BLaER1 treated with 17β-estradiol and CSF1 and Interleukin-3, amounts not matched to agents 10 nM and 100 nM (cell line): ENCODE results near the gene NTN3.
"Not testable (repeated sequence)": the region's sequence is repeated elsewhere in the genome, so short reads cannot be mapped to it uniquely, and the experiment has no call there.

Experiments
- H3K27ac ChIP-seq, 11 experiments: shearing (Covaris generic); formaldehyde crosslinking; 2 replicates each; pipeline ENCODE4 v1.8.1; 2022
- H3K27me3 ChIP-seq, 11 experiments: shearing (Covaris generic); formaldehyde crosslinking; 2 replicates each; pipeline ENCODE4 v1.8.1; 2022
- H3K36me3 ChIP-seq, 11 experiments: shearing (Covaris generic); formaldehyde crosslinking; 2 replicates each; pipeline ENCODE4 v1.8.1; 2022
- H3K4me1 ChIP-seq, 10 experiments: shearing (Covaris generic); formaldehyde crosslinking; 2 replicates each; pipeline ENCODE4 v1.8.1; 2022
- H3K4me2 ChIP-seq, 11 experiments: shearing (Covaris generic); formaldehyde crosslinking; 2 replicates each; pipeline ENCODE4 v1.8.1; 2022
- H3K4me3 ChIP-seq, 10 experiments: shearing (Covaris generic); formaldehyde crosslinking; 2 replicates each; pipeline ENCODE4 v1.8.1; 2022
- H3K9ac ChIP-seq, 11 experiments: shearing (Covaris generic); formaldehyde crosslinking; 2 replicates each; pipeline ENCODE4 v1.8.1; 2022
- H3K9me3 ChIP-seq, 11 experiments: shearing (Covaris generic); formaldehyde crosslinking; replicated peaks in 1 of 11; 2 replicates each; pipeline ENCODE4 v1.8.1; 2022
- H4K20me1 ChIP-seq, 11 experiments: shearing (Covaris generic); formaldehyde crosslinking; 2 replicates each; pipeline ENCODE4 v1.8.1; 2022
- Cebpa-rat ChIP-seq, 11 experiments: shearing (Covaris generic); IDR thresholded peaks; 2 replicates each; pipeline ENCODE4 v1.8.1; 2022

NTN3 gene

GRCh38 chr16:2475413-2476344 lies 4.6 kb downstream of the NTN3 start:
- H3K9ac ChIP-seq = peak overlapping the region; percentile 88 to 96 (median 92)
- H3K9me3 ChIP-seq = no peaks in the 10 kb centered on the region
- H3K4me1 ChIP-seq = peaks cover 51 to 79% (median 66%) of the 10 kb centered on the region in 10 experiments
- peaks cover 19 to 80% (median 73%) of the 10 kb centered on the region in 11 experiments; a peak in 21 of 22 replicates for H4K20me1 ChIP-seq
- peak overlapping the region; percentile 42 to 96 (median 94); a peak in 20 of 22 replicates for H3K27ac ChIP-seq
- TF ChIP-seq Cebpa-rat (IDR thresholded peaks at IDR 0.05) = peak in 2 of 11 experiments; percentile 16 to 30; a peak in 1 of 22 replicates
- peak overlapping the region; percentile 74 to 95 (median 84) for H3K4me3 ChIP-seq
- H3K36me3 ChIP-seq = peaks cover 0 to 41% (median 19%) of the 10 kb centered on the region in 11 experiments; a peak in 14 of 22 replicates
- peak overlapping the region; percentile 99 to 100 (median 100) for H3K4me2 ChIP-seq
- H3K27me3 ChIP-seq = peaks cover 0 to 27% (median 0%) of the 10 kb centered on the region in 11 experiments; a peak in 8 of 22 replicates

GRCh38 chr16:2476345-2476720 lies 5.2 kb downstream of the NTN3 start:
- Histone ChIP-seq H3K9ac (peak overlapping the region; percentile 88 to 96 (median 92); a peak in 19 of 22 replicates), H3K36me3 (peaks cover 0 to 48% (median 26%) of the 10 kb centered on the region in 11 experiments; a peak in 15 of 22 replicates), H4K20me1 (peaks cover 19 to 82% (median 80%) of the 10 kb centered on the region in 11 experiments; a peak in 21 of 22 replicates), H3K27ac (peak overlapping the region in 3 of 11 experiments; percentile 93 to 95 (median 94); a peak in 3 of 22 replicates), H3K27me3 (peaks cover 0 to 20% (median 0%) of the 10 kb centered on the region in 11 experiments; a peak in 8 of 22 replicates), H3K4me2 (peak overlapping the region; percentile 99 to 100 (median 100)), H3K4me1 (peaks cover 49 to 80% (median 64%) of the 10 kb centered on the region in 10 experiments), H3K9me3 (no peaks in the 10 kb centered on the region), H3K4me3 (peak overlapping the region; percentile 74 to 95 (median 84); a peak in 16 of 20 replicates)
- no peak for TF ChIP-seq Cebpa-rat (IDR thresholded peaks at IDR 0.05)

- no peaks in the 10 kb centered on the region for H3K9me3 ChIP-seq
- H3K9ac ChIP-seq = peak overlapping the region in 7 of 11 experiments; percentile 90 to 96 (median 96); a peak in 12 of 22 replicates
- H4K20me1 ChIP-seq = peaks cover 19 to 84% (median 80%) of the 10 kb centered on the region in 11 experiments; a peak in 21 of 22 replicates
- peaks cover 0 to 52% (median 27%) of the 10 kb centered on the region in 11 experiments; a peak in 15 of 22 replicates for H3K36me3 ChIP-seq
- H3K4me1 ChIP-seq = peaks cover 45 to 80% (median 64%) of the 10 kb centered on the region in 10 experiments
- H3K4me2 ChIP-seq = peak overlapping the region; percentile 99 to 100 (median 100)
- peaks cover 0 to 16% (median 0%) of the 10 kb centered on the region in 11 experiments; a peak in 8 of 22 replicates for H3K27me3 ChIP-seq
- H3K27ac ChIP-seq = no peak overlapping the region
- TF ChIP-seq Cebpa-rat (IDR thresholded peaks at IDR 0.05) = no peak
- peak overlapping the region in 2 of 10 experiments; percentile 85 to 95; a peak in 1 of 20 replicates for H3K4me3 ChIP-seq
These were observed 5.6 kb downstream of the NTN3 start for GRCh38 chr16:2476741-2477140.

- peaks cover 0 to 10% (median 0%) of the 10 kb centered on the region in 11 experiments; a peak in 5 of 22 replicates for H3K27me3 ChIP-seq
- peaks cover 46 to 80% (median 64%) of the 10 kb centered on the region in 10 experiments for H3K4me1 ChIP-seq
- H4K20me1 ChIP-seq = peaks cover 17 to 85% (median 80%) of the 10 kb centered on the region in 11 experiments; a peak in 21 of 22 replicates
- TF ChIP-seq Cebpa-rat (IDR thresholded peaks at IDR 0.05) = no peak
- H3K4me3 ChIP-seq = no peak overlapping the region
- H3K9me3 ChIP-seq = no peaks in the 10 kb centered on the region
- H3K36me3 ChIP-seq = peaks cover 0 to 52% (median 27%) of the 10 kb centered on the region in 11 experiments; a peak in 15 of 22 replicates
- H3K9ac ChIP-seq = peak overlapping the region in 6 of 11 experiments; percentile 2 to 92 (median 24); a peak in 7 of 22 replicates
- no peak overlapping the region for H3K27ac ChIP-seq
- H3K4me2 ChIP-seq = peak overlapping the region; percentile 17 to 100 (median 100); a peak in 18 of 22 replicates
These were observed 6.2 kb downstream of the NTN3 start for GRCh38 chr16:2477327-2477726.

- Histone ChIP-seq H3K4me3 (no peak overlapping the region), H3K27ac (no peak overlapping the region), H3K9me3 (no peaks in the 10 kb centered on the region), H3K4me1 (peaks cover 48 to 80% (median 64%) of the 10 kb centered on the region in 10 experiments), H3K9ac (peak overlapping the region in 5 of 11 experiments; percentile 2 to 90 (median 13); a peak in 5 of 22 replicates), H3K27me3 (0 out of 22 replicates have a peak, but pooled peaks cover 0 to under 1% (median 0%) of the 10 kb centered on the region in 11 experiments), H4K20me1 (peaks cover 11 to 85% (median 80%) of the 10 kb centered on the region in 11 experiments; a peak in 21 of 22 replicates), H3K36me3 (peaks cover 0 to 52% (median 27%) of the 10 kb centered on the region in 11 experiments; a peak in 15 of 22 replicates), H3K4me2 (peak overlapping the region; percentile 17 to 100 (median 100); a peak in 16 of 22 replicates)
- TF ChIP-seq Cebpa-rat (IDR thresholded peaks at IDR 0.05) = no peak
These were observed 7.2 kb downstream of the NTN3 start for GRCh38 chr16:2478279-2478678.

GRCh38 chr16:2479996-2480395 lies 8.9 kb downstream of the NTN3 start:
- H3K36me3 ChIP-seq = peaks cover 0 to 57% (median 30%) of the 10 kb centered on the region in 11 experiments; a peak in 15 of 22 replicates
- 0 out of 22 replicates have a peak overlapping the region, but pooled peaks of 1 of the 11 experiments have one; percentile 3 for H3K9ac ChIP-seq
- peaks cover 61 to 87% (median 75%) of the 10 kb centered on the region in 10 experiments for H3K4me1 ChIP-seq
- H3K9me3 ChIP-seq, H3K27ac ChIP-seq, H3K27me3 ChIP-seq, H3K4me3 ChIP-seq, H3K4me2 ChIP-seq: not testable (repeated sequence)
- H4K20me1 ChIP-seq = peaks cover 11 to 99% (median 96%) of the 10 kb centered on the region in 11 experiments; a peak in 21 of 22 replicates

- no peak overlapping the region for H3K27ac ChIP-seq
- no peak overlapping the region for H3K4me2 ChIP-seq
- peaks cover 11 to 100% (median 100%) of the 10 kb centered on the region in 11 experiments; a peak in 21 of 22 replicates for H4K20me1 ChIP-seq
- no peak for TF ChIP-seq Cebpa-rat (IDR thresholded peaks at IDR 0.05)
- no peaks in the 10 kb centered on the region for H3K9me3 ChIP-seq
- H3K36me3 ChIP-seq = peaks cover 0 to 65% (median 33%) of the 10 kb centered on the region in 11 experiments; a peak in 15 of 22 replicates
- peaks cover 66 to 91% (median 79%) of the 10 kb centered on the region in 10 experiments for H3K4me1 ChIP-seq
- no peak overlapping the region for H3K4me3 ChIP-seq
- H3K9ac ChIP-seq = peak overlapping the region in 3 of 11 experiments; percentile 7 to 36 (median 7); a peak in 2 of 22 replicates
- no peaks in the 10 kb centered on the region for H3K27me3 ChIP-seq
These were observed 9.9 kb downstream of the NTN3 start for GRCh38 chr16:2480948-2481347.

- no peak overlapping the region for H3K4me3 ChIP-seq
- peaks cover 0 to 59% (median 33%) of the 10 kb centered on the region in 11 experiments; a peak in 15 of 22 replicates for H3K36me3 ChIP-seq
- peak overlapping the region in 5 of 11 experiments; percentile 27 to 65 (median 36); a peak in 7 of 22 replicates for H3K9ac ChIP-seq
- no peaks in the 10 kb centered on the region for H3K27me3 ChIP-seq
- H3K27ac ChIP-seq = no peak overlapping the region
- H3K9me3 ChIP-seq = no peaks in the 10 kb centered on the region
- H3K4me1 ChIP-seq = peaks cover 66 to 91% (median 79%) of the 10 kb centered on the region in 10 experiments
- peaks cover 7 to 100% (median 100%) of the 10 kb centered on the region in 11 experiments; a peak in 21 of 22 replicates for H4K20me1 ChIP-seq
- peak overlapping the region in 9 of 11 experiments; percentile 65 to 96 (median 84); a peak in 15 of 22 replicates for H3K4me2 ChIP-seq
- TF ChIP-seq Cebpa-rat (IDR thresholded peaks at IDR 0.05) = no peak
These were observed 10.6 kb downstream of the NTN3 start for GRCh38 chr16:2481676-2482075.
